HG03045 (cell line): ENCODE results near the gene SLC36A1.

Experiments used
- ATAC-seq: cut with Tn5 transposase; IDR thresholded peaks from one replicate; pipeline ENCODE4 v1.9.1; 2021; ENCODE audit warnings: mild to moderate bottlenecking, moderate library complexity; ENCODE audit not compliant: unreplicated experiment

Gene SLC36A1

DNA sequence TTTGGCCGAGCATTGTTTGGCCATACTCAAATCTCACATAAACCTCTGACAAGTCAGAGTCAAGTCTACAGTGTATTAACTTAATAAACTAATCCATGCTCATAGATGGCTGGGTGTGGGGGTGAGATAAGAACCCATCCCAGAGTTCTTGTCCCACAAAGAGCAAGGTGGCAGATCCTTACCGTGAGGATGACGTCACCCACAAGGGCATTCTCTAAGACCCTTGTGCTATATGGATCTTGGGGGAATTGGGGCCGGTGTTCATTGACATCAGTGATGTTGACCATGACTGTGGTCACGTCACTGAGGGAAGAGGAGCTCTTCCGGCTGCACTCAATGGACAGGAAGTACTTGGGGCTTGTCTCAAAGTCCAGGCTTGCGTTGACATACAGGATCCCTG lies 81.6 kb downstream of the SLC36A1 start:
- ATAC-seq, result no peak

DNA sequence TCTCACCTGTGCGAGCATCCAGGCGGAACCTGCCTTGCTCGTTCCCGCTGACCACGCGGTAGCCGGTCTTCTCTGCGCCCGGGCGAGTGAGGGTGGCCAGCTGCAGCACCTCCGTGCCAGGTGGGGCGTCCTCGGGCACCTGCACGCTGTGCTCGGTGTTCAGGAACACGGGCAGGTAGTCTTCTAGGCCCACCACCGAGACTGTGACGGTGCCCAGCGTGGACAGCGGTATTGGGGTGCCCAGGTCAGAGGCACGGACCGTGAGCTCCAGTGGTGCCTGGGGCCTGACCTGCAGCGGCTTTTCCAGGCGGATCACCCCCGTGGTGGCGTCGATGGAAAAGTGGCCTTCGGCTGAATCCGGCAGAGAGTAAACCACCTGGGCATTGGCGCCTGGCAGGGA lies 84.2 kb downstream of the SLC36A1 start:
- ATAC-seq, result no peak

DNA sequence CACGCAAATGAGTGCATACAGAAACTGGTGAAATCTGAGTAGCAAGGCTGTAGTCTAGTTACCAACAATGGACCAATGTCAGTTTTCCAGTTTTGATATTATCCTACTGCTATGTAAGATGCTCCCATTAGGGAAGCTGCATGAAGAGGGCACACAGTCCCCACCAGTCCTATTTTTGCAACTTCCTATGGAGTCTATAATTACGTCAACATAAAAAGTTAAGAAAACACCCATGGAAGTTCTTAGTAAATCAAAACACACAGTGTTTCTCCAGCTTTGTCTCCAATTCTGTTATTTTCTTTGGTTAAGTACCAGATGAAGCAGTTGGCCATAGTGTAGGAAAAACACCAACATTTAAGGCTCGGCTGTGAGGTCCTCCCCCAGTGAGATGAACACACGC lies 85.0 kb downstream of the SLC36A1 start:
- no peak for ATAC-seq

DNA sequence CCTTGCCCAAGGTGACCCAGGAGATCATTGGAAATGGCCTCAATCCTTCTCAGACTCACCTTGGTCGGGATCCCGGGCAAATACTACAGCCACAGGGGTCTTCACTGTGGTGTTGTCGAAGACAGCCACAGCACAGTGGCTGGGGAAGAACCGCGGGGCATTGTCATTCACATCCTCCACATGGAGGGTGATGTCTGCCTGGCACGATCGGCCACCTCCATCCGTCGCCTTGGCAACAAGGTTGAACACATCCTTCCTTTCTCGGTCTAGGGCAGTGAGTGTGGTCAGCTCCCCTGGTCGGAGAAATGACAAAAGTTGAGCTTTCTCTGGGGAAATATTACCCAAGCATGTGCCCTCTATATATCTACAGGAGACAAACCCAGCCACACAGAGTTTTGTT lies 86.9 kb downstream of the SLC36A1 start:
- no peak for ATAC-seq

DNA sequence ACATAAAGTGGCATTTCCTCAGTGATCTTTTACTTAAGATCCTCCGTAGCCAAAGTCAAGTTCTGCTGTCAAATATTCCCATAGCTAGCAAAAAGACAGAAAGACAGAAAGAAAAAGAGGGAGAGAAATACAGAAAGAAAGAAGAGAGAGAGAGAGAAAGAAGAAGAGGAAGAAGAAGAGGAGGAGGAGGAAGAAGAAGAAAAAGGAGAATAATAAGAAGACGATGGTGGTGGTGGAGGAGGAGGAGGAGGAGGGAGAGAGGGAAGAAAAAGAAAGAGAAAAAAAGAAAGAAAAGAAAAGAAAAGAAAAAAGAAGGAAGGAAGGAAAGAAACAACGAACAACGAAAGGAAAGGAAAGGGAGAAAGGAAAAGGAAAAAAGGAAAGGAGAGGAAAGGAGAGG lies 89.6 kb downstream of the SLC36A1 start:
- ATAC-seq, result no peak

DNA sequence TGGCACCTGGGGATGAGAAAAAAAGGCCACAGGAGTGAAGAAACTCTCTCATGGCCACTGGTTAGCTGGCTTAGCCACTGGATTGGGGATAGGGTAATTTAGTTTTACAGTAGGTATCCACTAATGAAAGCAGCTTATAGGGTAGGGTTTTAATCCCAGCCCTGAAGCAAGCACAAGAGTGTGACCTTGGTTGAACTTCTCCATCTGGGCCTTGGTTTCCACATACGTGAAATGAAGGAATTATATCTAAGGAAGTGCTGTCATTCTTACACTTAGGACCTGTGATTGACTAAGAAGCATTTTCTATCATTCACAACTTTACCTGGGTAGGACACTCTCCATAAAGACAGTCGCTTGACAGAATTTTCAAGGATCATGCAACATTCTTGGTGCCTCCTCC lies 94.2 kb downstream of the SLC36A1 start:
- ATAC-seq, result no peak
